ENCODE measurements around the gene MOBP. TPM values are rescaled to one million over a fixed set of nuclear protein-coding genes. Genes with fewer than 3 reads are reported as not detected.

Gene MOBP
- total and polyA plus RNA-seq, 2 experiments from 2014 or later, result not detected

- H3K4me1 ChIP-seq (ENCODE audit: insufficient read depth), result no peaks in the 10 kb centered on the region
- H3F3A ChIP-seq (replicated peaks; ENCODE audit: low read depth), result no peaks in the 10 kb centered on the region
- peaks cover 8% of the 10 kb centered on the region; the same call in 2 of the 3 replicates for H3K36me3 Mint-ChIP-seq (ENCODE audit: low read depth)
- H2AFZ ChIP-seq, result no peak overlapping the region
- no peak overlapping the region for H3K4me3 ChIP-seq
- no peak for DNase-seq (ENCODE audit: low spot score)
- TF ChIP-seq STAT1 (IDR thresholded peaks at IDR 0.05; ENCODE audit: unreplicated experiment), result no peak
- TF ChIP-seq CREB1 (CRISPR knock-in tag; IDR thresholded peaks at IDR 0.05; ENCODE audit: low read depth), result no peak
- no peak for TF ChIP-seq ZNF114 (CRISPR knock-in tag; IDR thresholded peaks at IDR 0.05)
- no peak for TF ChIP-seq JUNB (IDR thresholded peaks at IDR 0.05; ENCODE audit: unreplicated experiment)
- TF ChIP-seq ZNF331 (CRISPR knock-in tag; IDR thresholded peaks at IDR 0.05; ENCODE audit: low read depth), result no peak
- TF ChIP-seq EZH2 (IDR thresholded peaks at IDR 0.05; ENCODE audit: low read depth, unreplicated experiment), result no peak
- TF ChIP-seq ZNF462 (CRISPR knock-in tag; IDR thresholded peaks at IDR 0.05), result no peak
- no peak for TF ChIP-seq EZH2phosphoT487 (IDR thresholded peaks at IDR 0.05; ENCODE audit: unreplicated experiment)
- TF ChIP-seq CTCF (conservative IDR thresholded peaks at IDR 0.05; ENCODE audit: low read depth in 2 of 2), result no peak
- TF ChIP-seq NANOG (IDR thresholded peaks at IDR 0.05; ENCODE audit: borderline replicate concordance), result no peak
- no peak for TF ChIP-seq REST (IDR thresholded peaks at IDR 0.05; ENCODE audit: unreplicated experiment)
- TF ChIP-seq POLR2AphosphoS5 (IDR thresholded peaks at IDR 0.05; ENCODE audit: low read depth), result no peak
- TF ChIP-seq ETS1 (IDR thresholded peaks at IDR 0.05), result no peak
- H4K20me1 ChIP-seq (replicated peaks; ENCODE audit: insufficient read depth), result no peaks in the 10 kb centered on the region
- H3K4me3 Mint-ChIP-seq, result no peak overlapping the region
- H3K79me2 ChIP-seq (replicated peaks; ENCODE audit: insufficient read depth), result no peaks in the 10 kb centered on the region
- H3K9me2 ChIP-seq (ENCODE audit: insufficient read depth), result peaks cover 10% of the 10 kb centered on the region; the same call in 1 of the 2 replicates
- ATAC-seq, result no peak
- H3K27me3 ChIP-seq (ENCODE audit: insufficient read depth), result no peaks in the 10 kb centered on the region
- no peak overlapping the region for H3K27ac Mint-ChIP-seq
- peaks cover 4% of the 10 kb centered on the region; the same call in 2 of the 3 replicates for H3K4me1 Mint-ChIP-seq
- peaks cover 7% of the 10 kb centered on the region for H3K36me3 ChIP-seq (ENCODE audit: insufficient read depth)
- H3K4me2 ChIP-seq, result no peak overlapping the region
- peaks cover 19% of the 10 kb centered on the region for H3K9me3 Mint-ChIP-seq
- H3K27me3 Mint-ChIP-seq (ENCODE audit: insufficient read depth, low read depth, poor library complexity), result no peaks in the 10 kb centered on the region
- H3K27ac ChIP-seq (ENCODE audit: low read depth), result no peak overlapping the region
These were observed 54.0 kb downstream of the MOBP start for GRCh38 chr3:39521456-39521855.
